SH-SY5Y (cell line): Measurements from ENCODE around the gene OSBPL3.

Source experiments
- GATA2 ChIP-seq: IDR thresholded peaks from 2 replicates; pipeline ENCODE4 v1.6.1; 2011; ENCODE audit warnings: mild to moderate bottlenecking, low read depth, low read length
- GATA3 ChIP-seq: IDR thresholded peaks from 2 replicates; pipeline ENCODE4 v1.6.1; 2011; ENCODE audit warnings: low read depth, mild to moderate bottlenecking, low read length, moderate library complexity

OSBPL3 gene

DNA sequence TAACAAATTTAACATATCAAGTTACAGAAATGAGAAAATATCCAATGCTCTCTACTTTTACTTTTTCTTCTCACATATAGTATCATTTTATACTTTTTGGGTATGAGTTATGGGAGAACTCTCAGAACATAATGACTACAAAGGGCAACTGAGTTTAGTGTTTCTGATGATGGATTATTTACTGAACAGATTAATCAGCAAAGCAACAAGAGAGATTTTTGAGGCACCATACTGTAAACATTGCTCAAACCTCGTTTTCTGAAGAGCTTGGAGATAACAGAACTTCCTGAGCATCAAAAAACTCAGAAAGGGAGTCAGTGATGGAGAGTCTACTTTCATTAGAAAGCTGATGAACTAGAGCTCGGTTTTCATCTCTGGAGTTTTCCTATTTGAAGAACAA is 137.9 kb downstream of the OSBPL3 start:
- TF ChIP-seq GATA2: no peak
- no peak for TF ChIP-seq GATA3

- no peak for TF ChIP-seq GATA2
- no peak for TF ChIP-seq GATA3
Observed at GRCh38 chr7:24840563-24840962, 139.4 kb downstream of the OSBPL3 start.

- TF ChIP-seq GATA2 (no peak), GATA3 (no peak)
Observed at GRCh38 chr7:24836084-24836483, 143.9 kb downstream of the OSBPL3 start.

GRCh38 chr7:24835643-24836042 is 144.3 kb downstream of the OSBPL3 start:
- TF ChIP-seq GATA2: no peak

DNA sequence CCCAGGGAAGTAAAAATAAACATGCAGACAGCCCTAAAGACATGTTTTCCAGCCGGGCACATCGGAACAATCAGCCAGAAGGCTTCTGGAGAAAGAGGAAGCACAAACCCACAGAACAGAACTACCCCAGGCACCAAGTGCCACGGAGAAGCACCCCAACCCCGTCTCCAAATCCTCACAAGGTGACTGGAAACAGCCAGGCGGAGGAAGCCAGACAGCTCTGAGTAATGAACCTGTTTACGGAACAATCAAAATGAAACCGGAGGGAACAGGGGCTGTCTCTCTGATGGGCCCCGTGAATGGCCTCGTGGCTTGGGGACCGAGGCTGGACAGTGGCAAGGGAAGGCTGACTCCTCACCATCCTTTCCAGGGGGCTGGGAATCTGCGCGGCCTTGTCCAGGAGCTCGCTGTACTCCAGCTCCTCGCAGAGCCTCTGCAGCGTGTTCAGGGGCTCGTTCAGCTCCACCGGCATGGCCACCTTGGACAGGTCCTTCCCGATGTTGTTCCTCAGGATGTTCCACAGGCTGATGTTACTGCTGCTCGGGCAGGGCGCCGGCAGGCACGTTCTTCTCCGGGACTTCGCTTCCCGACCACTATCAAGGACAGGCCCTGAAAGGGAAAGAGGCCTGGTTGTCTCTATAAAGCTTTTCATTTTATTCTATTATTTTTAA is 145.7 kb downstream of the OSBPL3 start:
- no peak for TF ChIP-seq GATA2
- no peak for TF ChIP-seq GATA3

DNA sequence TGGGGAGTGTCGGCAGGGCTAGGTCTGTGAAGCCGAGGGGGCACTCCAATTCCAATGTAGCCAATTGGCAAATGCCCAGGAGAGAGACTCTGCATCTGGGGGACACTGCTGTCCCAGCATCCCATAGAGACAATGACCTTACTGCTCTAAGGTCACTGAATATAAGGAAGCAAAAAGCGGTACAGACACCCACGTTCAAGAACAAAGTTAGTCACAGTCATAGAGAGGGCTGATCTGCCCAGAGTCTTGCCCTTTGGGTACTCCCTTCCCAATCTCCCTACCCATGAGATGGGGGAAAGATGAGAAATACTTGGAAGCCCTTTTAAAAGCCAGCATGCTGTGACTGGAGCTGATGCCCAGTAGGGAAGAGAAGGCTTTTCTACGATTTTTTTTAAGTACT is 146.4 kb downstream of the OSBPL3 start:
- TF ChIP-seq GATA3 (no peak), GATA2 (no peak)

DNA sequence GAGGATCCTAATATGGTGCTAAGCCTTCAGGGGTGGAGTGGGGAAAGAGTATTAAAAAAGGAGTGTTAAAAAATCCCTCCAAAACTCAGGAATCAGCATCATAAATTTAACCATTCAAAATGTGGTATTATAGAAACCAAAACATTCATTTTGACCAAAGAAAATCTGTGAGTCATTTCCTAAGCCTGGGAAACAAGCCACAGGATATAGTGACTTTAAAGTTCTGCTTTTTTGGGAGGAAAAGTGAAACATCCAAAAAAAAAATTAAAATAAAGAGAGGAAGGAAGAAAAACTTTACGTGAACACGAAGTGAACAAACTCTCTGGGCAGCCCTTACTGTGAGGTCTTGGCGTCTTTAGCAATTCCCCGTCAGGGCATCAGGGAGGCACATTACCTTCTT is 148.7 kb downstream of the OSBPL3 start:
- no peak for TF ChIP-seq GATA3
- TF ChIP-seq GATA2: no peak

DNA sequence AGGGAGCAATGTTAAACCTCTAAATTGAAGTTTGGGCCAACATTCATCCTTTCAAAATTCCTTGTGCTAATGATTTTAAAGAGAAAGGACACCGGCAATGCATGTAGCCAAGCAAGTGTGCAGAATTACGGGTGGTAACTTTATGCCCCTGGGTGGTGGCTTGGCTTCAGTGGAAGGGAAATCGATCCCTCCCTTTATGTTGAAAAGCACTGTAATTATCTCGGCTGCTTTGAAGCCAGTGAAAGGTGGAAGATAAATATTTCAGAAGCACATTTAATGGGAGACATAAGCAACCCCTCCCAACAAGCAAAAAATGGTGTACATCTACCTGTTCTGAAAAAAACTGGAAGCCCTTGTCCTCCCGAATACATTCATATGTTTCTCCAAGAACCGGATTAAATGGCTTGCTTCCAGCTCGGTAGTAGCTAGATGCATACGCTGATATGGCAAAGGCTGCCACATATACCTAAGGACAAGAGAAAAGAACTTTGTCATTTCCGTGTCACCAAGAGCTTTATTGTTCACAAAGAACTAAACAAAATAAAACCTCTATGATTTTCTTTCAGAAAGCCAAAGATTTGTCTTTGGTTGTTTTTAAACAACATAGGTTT is 149.4 kb downstream of the OSBPL3 start:
- no peak; the same call in 1 of the 2 replicates for TF ChIP-seq GATA2
- TF ChIP-seq GATA3: no peak

- TF ChIP-seq GATA3 (no peak), GATA2 (no peak)
Observed at GRCh38 chr7:24829787-24830186, 150.2 kb downstream of the OSBPL3 start.

DNA sequence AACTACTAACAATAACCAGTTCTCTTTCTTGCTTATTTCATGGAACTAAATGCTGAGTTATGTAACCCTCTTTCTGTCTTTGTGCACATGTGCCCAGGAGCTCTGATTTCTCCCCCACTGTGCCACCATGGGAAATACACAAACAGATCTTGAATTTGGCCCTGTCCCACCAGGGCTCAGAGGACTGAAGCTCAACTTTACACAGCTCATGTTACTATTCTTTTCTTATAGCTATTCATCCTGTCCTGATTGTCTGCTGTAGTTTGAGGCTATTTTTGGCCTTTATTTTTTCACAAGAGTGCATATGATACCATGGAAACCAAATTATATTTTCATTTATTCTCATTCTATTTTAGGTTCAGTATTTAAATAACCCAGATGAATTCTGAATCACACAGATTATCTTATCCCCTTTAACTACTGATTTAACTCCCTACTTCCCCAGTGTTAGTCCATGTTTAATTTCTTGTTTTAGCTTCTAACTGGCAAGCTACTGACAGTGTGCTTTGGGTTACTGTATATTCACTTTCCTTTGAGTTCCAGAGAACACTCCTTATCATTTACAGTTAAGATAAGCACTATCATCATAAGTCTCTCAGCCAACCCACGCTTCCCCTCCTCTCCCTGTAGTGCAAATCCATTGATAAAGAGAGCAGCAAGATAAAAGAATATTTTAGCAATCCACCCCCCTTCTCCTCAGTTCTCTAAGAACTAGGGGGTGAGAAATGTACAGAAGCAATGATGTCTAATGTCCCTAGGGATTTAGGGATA is 150.9 kb downstream of the OSBPL3 start:
- no peak for TF ChIP-seq GATA2
- TF ChIP-seq GATA3: no peak

DNA sequence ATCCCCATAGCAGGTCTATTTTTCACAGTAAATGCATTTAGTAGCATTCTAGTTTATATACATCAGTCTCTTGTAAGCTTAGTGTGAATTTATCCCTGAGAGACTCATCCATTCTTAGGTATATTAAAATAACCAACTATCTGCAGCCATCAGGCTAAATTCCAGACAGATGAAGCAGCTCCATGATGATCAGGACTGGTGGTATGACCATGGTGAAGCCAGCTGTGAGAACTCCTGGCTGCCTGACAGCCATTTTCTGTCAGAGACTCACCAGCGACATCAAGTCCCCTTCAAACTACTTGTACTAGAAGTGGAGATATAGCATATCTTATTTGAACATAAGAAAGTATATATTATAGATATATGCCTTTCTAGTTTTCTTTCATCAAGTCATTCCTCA is 152.4 kb downstream of the OSBPL3 start:
- TF ChIP-seq GATA2 (no peak), GATA3 (no peak)

- no peak for TF ChIP-seq GATA3
Observed at GRCh38 chr7:24827027-24827426, 153.0 kb downstream of the OSBPL3 start.

DNA sequence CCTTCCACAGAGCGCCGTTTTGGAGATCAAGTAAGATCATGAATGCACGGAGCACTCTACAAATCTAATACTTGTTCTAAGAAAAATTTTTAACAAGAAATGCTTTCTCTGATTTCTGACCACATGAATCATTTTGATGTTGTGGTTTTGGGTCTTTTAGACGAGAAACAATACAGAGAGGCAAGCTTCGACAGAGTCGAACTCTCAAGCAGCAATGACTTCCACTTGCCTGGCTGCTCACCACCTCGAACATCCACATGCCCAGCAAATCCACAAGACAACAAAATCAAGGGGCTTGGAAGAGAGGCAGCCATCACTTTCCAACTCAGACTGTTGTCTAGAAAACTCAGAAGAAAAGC is 153.3 kb downstream of the OSBPL3 start:
- TF ChIP-seq GATA3: no peak
- no peak for TF ChIP-seq GATA2

GRCh38 chr7:24825931-24826661 is 153.9 kb downstream of the OSBPL3 start:
- TF ChIP-seq GATA2 (no peak), GATA3 (no peak)
